ENCODE data around the gene ANKIB1.

DNA sequence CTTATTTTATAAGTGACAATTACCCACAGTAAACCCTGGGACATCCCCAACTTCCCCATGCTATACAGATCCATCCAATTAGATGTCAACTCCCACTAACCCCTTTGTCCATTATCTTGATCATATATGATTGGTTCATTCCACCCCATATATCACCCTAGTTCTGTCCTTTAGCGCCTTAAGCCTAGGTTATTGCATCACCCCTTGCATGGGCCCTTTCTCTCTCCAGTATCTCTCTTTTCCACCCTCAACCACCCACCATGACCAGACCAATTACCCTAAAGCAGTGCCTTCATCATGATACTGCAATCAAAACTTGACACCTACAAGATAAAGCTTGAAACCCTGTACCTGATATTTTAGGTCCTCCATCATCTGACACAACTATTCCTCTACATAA, 163.6 kb downstream of the ANKIB1 start:
- TF ChIP-seq EZH2 (IDR thresholded peaks at IDR 0.05): no peak
- no peak for TF ChIP-seq POLR2AphosphoS5 (IDR thresholded peaks at IDR 0.05; ENCODE audit: borderline replicate concordance, low read depth, low read length)
- no peak for TF ChIP-seq FOXP2 (optimal IDR thresholded peaks at IDR 0.05; ENCODE audit: control extremely low read depth, extremely low read length, insufficient read depth)

Measured in SK-N-MC (cell line).